ENCODE results near the gene PCDHB8.

GRCh38 chr5:141135718-141136266 lies 41.8 kb upstream of the PCDHB8 start:
- no peak for TF ChIP-seq CTCF (IDR thresholded peaks at IDR 0.05; ENCODE audit: low read length)
- TF ChIP-seq EZH2 (IDR thresholded peaks at IDR 0.05; ENCODE audit: borderline replicate concordance, low read length): no peak
